GM21723 (cell line): Measurements from ENCODE around the gene OSBPL5.
"Not testable (repeated sequence)": the region's sequence is repeated elsewhere in the genome, so short reads cannot be mapped to it uniquely, and the experiment has no call there.

Source experiments
- ATAC-seq: cut with Tn5 transposase; IDR thresholded peaks from one replicate; pipeline ENCODE4 v1.9.1; 2021; ENCODE audit warnings: mild to moderate bottlenecking, moderate library complexity; ENCODE audit not compliant: unreplicated experiment

The OSBPL5 gene

GRCh38 chr11:3089236-3090061 lies 75.7 kb downstream of the OSBPL5 start:
- no peak for ATAC-seq

- ATAC-seq = no peak
These were observed 76.3 kb downstream of the OSBPL5 start for GRCh38 chr11:3088806-3089205.

- no peak for ATAC-seq
These were observed 77.0 kb downstream of the OSBPL5 start for GRCh38 chr11:3087821-3088800.

- ATAC-seq = no peak
These were observed 77.7 kb downstream of the OSBPL5 start for GRCh38 chr11:3087373-3087772.

- ATAC-seq = no peak
These were observed 78.4 kb downstream of the OSBPL5 start for GRCh38 chr11:3086671-3087150.

- no peak for ATAC-seq
These were observed 79.0 kb downstream of the OSBPL5 start for GRCh38 chr11:3086114-3086513.

- no peak for ATAC-seq
These were observed 80.1 kb downstream of the OSBPL5 start for GRCh38 chr11:3085052-3085451.

GRCh38 chr11:3083321-3083720 lies 81.8 kb downstream of the OSBPL5 start:
- no peak for ATAC-seq

GRCh38 chr11:3081386-3081751 lies 83.7 kb downstream of the OSBPL5 start:
- ATAC-seq = no peak

- no peak for ATAC-seq
These were observed 84.3 kb downstream of the OSBPL5 start for GRCh38 chr11:3080733-3081385.

- ATAC-seq = no peak
These were observed 85.0 kb downstream of the OSBPL5 start for GRCh38 chr11:3080104-3080503.

GRCh38 chr11:3077846-3078440 lies 87.2 kb downstream of the OSBPL5 start:
- no peak for ATAC-seq

- ATAC-seq = no peak
These were observed 87.8 kb downstream of the OSBPL5 start for GRCh38 chr11:3077189-3077836.

GRCh38 chr11:3074912-3075589 lies 90.1 kb downstream of the OSBPL5 start:
- no peak for ATAC-seq

GRCh38 chr11:3073029-3073435 lies 92.1 kb downstream of the OSBPL5 start:
- ATAC-seq = no peak

- no peak for ATAC-seq
These were observed 95.7 kb downstream of the OSBPL5 start for GRCh38 chr11:3069425-3069824.

GRCh38 chr11:3066308-3066707 lies 98.8 kb downstream of the OSBPL5 start:
- ATAC-seq = not testable (repeated sequence)

GRCh38 chr11:3064709-3065108 lies 100.4 kb downstream of the OSBPL5 start:
- not testable (repeated sequence) for ATAC-seq

- ATAC-seq = not testable (repeated sequence)
These were observed 101.2 kb downstream of the OSBPL5 start for GRCh38 chr11:3063876-3064275.

- not testable (repeated sequence) for ATAC-seq
These were observed 101.7 kb downstream of the OSBPL5 start for GRCh38 chr11:3063432-3063831.
